ENCODE measurements around the gene WNT7A.

The WNT7A gene

DNA sequence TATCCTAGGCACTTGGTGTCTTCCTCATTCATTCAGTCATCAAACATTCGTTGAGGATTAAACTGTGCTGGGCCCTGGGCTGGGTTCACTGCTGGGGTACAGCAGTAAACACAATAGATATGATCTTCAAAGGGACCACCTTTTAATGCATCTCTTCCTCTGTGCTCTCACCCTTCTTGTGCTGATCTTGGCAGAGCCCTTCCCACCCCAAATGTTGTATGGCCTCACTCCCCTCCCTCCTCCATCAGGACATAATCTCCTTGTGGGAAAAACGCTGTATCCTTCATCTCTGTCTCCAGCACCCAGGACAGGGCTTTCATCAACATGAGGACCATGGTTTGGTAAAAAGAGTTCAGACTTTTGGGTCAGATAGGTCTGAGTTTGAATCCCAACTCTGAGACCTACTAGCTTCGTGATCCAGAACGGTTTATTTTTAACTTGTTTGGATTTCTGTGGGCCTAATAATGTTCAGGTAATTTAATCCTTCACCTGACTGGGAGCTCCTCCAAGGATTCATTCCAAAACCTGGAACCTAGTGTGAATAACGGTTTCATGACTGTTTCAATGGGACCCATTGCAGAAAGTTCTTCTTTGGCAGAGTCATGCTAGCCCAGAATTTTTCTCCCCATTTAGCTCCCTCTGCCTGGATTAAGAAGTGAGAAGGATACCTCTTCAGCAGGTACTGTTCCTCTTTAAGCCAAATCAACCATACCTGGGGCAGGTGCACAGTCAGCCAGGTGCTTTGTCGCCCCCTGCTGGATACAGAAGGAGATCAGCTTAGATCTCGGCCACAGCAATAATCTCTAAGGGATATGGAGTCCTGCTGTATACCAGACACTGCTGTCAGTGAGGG lies 5.2 kb upstream of the WNT7A start:
- DNase-seq = peak; percentile 72

DNA sequence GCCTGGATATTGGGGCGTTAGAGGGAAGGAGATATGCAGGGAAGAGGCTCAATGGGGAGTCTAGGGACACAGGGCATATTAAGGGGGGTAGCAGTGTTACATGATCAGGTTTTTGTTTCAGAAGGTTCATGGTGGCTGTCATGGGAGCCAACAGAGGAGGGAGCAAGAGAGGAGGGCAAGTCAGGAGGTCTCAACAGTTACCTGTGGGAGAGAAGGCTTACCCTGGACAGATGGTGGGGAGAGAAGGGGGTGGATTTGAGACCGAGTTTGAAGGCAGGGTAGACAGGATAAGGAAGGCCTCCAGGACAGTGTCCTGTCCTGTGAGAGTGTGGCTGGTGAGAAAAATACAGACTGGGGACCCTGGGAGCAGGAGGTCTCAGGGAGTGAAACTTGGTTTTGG lies 3.8 kb upstream of the WNT7A start:
- DNase-seq = no peak

DNA sequence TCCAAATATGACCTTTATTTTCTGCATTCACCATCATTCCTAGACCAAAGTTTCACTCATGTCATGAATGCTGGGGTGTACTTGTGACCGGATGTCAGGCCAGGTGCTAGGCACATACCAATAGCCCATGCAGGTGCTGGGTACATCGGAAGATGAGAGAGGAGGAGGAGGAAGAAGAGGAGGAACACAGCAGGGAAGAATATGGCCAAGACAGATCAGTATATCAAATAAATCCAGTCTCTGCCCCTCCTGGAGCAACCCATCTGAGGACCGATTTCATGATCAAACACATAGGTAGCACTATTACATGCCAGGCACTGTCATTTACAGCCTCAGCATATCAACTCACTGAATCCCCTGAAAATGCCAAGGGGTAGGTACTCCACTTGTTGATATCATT lies 3.0 kb upstream of the WNT7A start:
- no peak for DNase-seq

DNA sequence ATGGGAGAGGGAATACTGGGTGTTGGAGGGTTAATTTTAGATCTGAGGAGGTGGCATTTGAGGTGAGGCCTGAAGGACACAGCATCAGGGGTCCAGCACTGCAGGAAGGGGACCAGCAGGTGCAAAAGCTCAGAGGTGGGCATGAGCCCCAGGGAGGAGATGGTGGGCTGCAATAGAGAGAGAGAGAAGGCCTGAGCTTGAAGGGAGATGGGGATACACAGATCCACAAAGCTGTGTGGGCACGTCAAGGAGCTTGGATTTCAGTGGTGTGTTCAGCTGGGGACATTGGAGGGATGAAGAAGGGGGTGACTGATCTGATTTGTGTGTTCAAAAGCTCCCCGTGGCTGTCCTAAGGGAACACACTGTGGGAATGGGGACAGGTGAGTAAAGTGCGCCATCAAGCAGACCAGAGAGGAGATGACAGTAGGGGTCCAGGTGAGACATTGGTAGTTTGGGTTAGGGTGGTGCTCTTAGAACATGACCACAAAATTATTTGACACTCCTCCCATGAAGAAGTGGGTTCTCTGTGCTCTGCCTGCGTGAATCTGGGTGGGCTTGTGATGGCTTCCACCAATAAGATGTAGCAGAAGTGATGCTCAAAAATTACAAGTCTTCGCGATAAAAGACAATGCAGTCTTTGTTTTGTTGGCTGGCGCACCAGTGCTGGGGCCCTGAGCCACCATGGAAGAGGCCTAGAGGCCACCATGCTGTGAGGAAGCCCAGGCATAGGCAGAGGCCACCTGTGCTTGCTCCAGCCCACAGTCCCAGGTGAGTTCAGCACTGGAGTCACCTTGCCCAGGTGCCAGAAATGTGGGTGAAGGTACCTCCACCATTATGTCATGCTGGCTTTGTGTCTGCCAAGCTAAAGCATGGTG lies 1.9 kb upstream of the WNT7A start:
- DNase-seq = no peak

DNA sequence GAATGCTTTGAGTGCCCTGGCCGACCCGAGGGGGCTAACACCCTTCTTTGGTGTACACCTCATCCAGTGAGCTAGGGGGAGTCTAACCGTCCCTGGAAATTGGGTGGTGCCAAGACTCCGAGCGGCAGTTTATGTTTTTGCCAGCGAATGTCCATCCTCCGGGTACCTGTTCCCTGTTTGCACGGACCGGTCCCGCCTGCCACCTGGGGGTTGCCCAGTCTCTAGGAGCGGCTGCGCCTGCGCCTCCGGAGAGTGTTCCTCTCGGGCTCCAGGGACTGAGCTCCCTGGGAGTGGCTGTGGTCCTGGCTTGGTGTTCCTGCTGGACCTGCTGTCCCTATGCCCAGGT lies 913 bp upstream of the WNT7A start:
- DNase-seq = no peak

DNA sequence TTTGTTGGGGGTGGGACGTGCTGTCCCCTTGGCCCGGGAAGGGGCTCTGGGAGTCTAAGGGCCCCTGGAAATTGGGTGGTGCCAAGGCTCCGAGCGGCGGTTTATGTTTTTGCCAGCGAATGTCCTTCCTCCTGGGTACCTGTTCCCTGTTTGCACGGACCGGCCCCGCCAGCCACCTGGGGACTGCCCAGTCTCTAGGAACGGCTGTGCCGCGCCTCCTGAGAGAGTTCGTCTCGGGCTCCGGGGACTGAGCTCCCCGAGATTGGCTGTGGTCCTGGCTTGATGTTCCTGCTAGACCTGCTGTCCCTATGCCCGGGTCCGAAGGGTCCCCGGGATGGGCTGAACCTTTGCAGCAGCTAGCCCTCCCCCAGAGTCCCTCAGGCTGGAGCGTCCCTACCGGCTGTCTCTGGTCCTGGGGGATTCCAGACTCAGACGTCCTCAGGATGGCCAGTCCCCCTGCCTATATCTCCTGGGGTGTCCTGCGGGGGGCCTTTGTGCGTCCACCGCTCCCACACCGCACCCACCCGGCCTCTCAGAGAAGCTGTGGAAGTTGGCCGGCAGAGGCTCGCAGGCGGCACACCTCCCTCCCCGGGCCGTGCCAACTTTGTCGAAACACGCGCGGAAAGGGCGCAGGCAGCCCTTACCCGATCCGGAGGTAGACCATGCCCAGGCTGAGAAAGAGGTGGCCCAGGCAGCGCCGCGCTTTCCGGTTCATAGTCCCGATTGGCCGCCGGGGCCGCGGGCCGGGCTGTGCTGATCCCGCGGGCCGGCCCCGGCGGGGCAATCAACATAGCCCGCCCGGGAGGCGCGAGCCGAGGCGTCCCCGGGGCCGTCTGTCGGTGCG lies 547 bp downstream of the WNT7A start:
- DNase-seq = peak; percentile 17

DNA sequence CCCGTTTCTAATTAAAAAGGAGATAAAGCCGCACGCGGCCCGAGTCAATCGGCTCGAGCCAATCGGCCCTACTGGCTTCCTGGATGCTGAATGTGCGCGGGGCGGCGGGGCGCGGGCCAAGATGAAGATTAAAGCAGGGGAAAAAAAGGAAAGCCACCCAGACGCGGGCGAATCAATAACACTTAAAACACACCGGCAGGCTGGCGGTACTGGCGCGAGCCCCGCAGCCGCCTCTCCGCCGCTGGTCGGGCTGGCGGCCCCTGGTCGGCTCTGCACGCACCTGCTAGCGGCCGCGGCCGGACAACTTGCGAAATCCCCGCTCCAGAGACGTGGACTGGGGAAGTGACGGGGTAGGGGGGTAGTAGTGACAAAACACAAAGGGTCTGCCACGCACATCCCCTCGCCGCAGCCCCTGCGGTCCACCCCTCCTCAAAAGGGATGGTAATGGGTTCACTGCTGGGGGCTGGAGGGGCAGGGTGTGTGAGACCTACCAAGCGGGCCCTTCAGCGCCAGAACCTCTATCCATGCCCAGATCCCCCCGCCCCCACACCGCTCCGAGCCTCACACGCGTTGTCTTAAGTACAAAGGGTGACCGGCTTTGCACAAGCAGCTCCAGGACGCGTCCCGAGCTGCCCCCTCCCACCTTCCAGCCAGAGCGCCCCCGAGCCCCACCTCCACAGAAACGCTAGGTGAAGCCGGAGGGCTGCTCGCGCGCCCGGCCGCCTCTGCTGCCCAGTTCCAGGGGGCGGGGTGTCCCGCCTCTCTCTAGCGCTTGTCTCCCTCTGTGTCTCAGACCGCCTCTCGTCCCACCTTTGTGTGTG lies 1.4 kb downstream of the WNT7A start:
- peak; percentile 33 for DNase-seq

DNA sequence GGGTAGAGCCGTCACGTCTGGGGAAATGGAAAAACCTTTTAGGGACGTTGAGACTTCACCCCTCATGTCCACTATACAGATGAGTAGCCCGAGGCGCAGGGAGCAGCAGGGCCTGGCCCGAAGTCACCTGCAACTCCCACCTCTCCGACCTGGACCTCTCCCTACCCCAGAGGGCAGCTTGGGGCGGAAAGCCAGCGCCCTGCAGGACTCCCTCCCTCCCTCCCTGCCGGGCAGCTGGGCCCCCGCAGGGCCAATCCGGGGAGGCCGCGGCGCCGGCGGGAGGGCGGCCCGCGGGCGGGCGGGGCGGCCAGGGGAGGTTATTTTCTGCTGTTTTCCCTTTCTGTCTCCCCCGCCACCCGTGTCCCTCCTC lies 2.0 kb downstream of the WNT7A start:
- no peak for DNase-seq

DNA sequence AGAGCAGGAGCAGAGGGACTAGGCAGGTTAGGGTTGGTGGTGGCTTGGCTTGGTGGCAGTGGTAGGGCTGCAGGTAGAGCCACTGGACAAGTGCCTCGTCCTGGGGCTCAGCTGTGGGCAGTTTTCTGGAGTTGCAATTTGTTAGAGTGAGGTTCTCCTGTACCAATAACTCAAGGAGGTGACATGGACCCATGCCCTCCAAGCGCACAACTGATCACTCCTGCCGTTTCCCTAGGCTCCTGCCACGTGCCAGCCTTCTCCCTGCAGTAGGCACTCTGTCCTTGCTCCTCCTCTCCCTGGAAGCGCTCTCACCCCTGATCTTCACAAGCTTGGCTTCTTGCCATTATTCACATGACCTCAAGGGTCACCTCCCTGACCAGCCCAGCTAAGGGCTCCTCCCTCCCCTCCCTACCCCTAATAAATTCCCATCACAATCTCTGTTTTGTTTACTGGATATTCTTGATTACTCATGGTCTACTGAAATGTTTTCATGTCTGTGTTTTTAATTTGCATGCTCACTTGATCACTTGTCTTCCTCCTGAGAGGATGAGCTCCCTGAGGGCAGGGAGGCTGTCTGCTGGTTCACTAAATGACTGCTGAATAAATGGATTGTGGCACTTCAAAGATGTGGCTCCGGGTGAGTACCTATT lies 3.3 kb downstream of the WNT7A start:
- DNase-seq = no peak

DNA sequence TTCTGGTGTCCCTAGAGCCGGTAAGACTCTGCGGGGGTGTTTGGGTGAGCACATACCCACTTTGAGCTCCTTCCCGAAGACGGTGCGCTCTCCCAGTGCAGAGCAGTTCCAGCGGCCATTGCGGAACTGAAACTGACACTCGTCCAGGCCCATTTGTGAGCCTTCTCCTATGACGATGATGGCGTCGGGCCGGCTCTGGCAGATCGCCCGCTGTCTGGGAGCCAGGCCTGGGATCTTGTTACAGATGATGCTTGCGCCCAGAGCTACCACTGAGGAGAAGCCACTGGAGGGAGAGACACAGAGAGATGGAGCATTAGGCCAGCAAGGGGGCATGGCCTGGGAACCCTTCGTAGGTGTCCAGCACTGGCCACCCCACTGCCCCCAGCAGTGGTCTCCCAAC lies 5.0 kb downstream of the WNT7A start:
- no peak for DNase-seq

DNA sequence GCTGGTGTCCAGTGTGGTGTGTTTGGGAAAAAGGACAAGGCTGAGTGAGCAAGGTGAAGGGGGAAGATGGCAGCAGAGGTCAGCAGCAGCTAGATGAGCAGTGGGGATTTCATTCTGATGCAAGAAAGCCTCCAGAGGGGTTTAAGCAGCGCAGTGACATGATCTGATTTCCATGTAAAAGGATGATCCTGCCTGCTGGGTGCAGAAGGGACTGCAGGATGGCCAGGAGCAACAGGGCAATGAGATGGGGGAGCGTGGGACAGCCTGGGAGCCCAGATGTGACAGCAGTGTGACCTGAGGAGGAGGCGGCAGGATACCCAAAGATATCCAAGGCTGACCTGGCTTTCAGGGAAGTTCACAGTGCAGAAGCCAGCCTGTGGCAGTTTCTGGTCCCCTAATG lies 6.1 kb downstream of the WNT7A start:
- DNase-seq = no peak

DNA sequence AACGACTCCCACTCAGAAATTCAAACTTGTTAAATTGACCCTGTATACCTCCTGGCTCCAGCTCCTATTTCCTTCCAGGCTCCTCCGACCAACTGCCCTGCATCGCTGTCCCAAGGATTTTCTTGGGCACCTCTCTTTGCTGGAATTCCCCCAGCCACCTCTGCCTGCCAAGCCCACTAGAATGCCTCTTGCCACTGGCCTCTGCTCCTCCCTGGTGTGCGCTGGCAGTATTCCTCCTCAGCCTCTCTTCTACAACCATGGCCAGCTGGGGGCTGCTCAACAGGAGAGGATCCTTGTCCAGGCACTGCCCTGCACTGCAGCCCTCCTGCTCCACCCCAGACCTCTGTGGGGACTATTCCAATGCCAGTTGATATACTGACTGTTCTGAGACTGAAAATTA lies 7.4 kb downstream of the WNT7A start:
- DNase-seq = no peak

DNA sequence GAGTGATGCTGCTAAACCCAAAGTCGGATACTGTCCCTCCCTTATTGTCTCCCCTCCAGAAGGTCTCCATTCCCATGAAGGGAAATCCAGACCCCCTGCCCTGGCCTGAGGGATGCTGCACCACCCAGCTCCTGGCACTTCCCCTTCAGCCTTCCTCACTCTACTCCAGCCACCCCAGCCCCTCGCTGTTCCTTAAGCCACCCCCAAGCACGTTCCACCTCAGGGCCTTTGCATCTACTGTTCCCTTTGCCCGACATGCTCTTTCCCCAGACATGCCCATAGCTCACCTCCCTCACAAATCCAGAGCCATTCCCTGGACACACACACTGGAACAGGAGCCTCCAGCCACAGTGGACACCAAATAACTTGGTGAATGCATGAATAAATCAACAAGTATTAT lies 8.1 kb downstream of the WNT7A start:
- DNase-seq = no peak

DNA sequence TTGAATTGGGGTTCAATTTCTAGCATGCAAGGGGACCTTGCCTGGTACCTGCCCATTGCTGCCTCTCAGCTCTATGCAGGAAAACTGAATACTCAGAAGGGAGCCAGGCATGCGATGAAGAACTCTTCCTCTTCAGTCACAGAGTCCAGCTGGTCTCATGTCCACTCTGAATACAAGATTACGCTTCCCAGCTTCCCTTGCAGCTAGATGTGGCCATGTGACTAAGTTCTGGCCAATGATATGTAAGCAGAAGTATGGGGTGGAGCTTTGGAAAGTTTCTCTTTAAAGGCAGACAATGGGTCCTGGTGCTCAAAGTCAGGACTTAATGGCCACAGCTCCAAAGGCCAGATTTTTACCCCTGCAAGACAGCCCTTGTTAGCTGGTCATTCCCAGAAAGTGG lies 9.0 kb downstream of the WNT7A start:
- no peak for DNase-seq

DNA sequence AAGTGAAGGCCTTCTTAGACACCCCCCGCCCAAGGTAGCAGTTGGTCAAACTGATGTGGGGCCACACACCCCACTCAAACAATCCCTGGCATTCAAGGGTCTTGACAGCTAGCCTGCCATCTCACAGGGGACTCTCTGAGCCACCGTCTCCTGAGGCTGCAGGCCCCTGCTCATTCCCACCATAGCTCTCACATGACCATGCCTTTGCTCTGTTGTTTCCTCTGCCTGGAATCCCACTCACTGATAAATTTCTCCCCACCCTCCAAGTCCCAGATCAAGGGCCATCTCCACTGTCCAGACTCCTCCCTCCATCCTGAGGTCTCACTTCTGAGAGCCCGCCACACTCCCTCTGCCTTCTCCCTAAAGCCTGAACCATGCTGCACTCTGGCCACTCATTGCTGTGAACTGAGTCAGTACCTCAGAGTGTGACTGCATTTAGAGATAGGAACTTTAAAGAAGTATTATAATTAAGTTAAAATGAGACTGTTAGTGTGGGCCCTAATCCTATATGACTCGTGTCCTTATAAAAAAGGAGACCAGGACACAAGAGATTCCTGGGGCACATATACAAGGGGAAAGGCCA lies 10.0 kb downstream of the WNT7A start:
- no peak for DNase-seq

DNA sequence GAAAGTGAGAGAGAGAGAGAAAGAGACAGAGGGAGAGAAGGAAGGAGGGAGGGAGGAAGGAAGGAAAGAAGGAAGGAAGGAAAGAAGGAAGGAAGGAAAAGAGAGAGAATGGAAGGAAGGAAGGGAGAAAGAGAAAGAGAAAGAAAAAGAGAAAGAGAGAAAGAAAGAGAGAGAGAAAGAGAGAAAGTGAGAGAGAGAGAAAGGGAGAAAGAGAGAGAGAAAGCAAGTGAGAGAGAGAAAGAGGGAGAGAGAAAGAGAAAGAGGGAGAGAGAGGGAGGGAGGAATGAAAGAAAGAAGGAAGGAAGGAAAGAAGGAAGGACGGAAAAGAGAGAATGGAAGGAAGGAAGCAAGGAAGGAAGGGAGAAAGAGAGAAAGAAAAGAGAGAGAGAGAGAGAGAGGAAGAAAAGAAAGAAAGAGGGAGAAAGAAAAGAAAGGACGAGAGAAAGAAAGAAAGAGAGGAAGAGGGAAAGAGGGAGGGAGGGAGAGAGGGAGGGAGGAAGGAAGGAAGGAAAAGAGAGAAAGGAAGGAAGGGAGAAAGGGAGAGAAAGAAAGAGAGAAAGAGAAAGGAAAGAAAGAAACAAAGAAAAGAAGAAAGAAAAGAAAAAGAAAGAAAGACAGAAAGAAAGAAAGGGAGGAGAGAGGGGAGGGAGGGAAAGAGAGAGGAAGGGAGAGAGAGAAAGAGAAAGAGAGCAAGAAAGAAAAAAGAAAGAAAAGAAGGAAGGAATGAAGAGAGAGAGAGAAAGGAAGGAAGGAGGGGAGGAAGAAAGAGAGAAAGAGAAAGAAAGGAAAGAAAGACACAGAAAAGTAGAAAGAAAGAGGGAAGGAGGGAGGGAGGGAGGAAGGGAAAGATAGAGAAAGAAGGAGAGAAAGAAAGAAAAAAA lies 10.8 kb downstream of the WNT7A start:
- no peak for DNase-seq

DNA sequence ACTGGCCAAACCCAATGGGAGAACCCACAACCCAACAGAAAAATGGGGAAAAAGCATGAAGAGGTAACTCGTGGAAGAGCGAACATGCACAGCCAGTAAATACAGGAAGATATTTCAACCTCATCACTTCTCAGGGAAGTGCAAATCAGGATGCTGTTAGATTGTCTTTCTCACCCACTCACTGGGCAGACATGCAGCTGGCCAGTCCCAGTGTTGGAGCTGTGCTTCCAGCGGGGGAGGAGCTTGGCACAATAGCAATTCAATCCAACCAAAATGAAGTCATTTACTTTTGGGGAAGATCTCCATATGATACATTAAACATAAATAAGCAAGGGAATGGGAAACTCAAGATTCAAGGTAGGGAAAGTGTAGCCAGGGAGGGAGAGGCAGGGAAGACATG lies 12.1 kb downstream of the WNT7A start:
- DNase-seq = no peak

DNA sequence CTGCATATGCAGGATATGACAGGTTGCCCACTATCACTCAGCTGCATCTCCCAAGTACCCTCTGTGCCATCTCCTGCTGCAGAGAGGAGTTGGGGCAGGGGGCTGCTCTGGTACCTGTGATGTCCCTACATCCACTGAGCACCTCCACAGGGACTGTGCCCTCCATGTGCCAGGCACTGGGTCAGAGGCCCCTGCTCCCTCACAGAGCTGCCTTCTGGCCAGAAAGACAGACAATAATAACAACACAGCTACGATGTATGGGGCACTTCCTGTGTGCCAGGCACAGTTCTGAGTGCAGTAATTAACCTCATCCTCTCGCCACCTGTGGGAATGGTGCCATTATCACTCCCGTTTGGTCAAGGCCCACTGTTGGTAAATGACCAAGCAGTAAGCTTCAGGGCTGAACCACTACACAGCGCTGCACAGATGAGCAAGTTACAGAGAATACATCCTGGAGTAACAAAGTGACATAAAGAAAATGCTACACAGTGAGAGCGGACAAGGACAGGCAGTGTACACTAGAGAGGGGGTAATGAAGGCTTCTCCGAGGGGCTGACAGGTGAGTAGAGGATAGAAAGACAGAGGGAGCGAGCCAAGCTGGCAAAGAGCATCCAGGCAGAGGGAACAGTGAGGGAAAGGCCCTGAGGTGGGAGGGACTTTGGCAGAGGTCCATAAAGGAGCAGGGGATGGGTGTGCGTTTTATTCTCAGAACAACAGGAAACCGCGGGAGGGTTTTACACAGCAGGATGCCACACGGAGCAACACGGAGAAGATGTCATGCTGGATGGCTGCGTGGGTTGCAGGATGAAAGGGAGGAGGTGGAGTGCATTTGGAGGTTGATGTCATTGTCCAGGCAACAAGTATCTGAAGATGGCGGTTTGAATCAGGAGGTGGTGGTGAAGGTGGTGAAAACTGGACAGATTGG lies 13.6 kb downstream of the WNT7A start:
- no peak for DNase-seq

DNA sequence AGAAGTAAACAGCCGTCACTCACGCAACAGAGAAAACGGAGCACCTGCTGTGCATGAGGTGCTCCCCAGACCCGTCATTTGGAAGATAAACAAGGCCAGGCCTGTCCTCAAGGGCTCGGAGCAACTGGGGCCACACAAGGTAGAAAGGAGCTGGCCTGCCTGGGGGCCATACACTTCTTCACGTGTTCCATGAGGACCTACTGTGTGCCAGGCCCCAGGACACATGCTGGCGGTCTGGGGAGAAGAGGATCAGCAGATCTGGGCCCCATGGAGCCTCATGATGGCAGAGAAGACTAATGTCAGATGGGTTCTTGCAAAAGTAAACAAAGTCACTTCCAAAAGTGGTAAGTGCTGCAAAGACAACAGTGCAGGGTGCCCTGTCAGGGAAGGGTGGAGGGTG lies 14.3 kb downstream of the WNT7A start:
- no peak for DNase-seq
